CD14-positive monocyte (primary cell): ENCODE data around the gene MYO5C. TPM values are rescaled to one million over a fixed set of nuclear protein-coding genes. Genes with fewer than 3 reads are reported as not detected.

Experiments
- DNase-seq, 3 donors: peaks; one replicate each; pipeline ENCODE4 v3.0.0-alpha.2; 2011 to 2022
- H2AFZ ChIP-seq: 2 replicates; pipeline ENCODE4 v1.6.0; 2012; ENCODE audit warnings: mild to moderate bottlenecking, low read depth, low read length, inconsistent platforms; ENCODE audit not compliant: insufficient read depth, poor library complexity, severe bottlenecking
- H3K27ac ChIP-seq, 2 donors: 1 replicate in 1 of 2; 2 replicates in 1 of 2; pipeline ENCODE4 v1.5.1; 2012 to 2013; ENCODE audit warnings: low read length in 2 of 2, control low read depth in 1 of 2, inconsistent platforms in 1 of 2, low read depth in 1 of 2, mild to moderate bottlenecking in 1 of 2
- H3K27me3 ChIP-seq, 2 donors: one replicate each; pipeline versions ENCODE4 v1.6.0 to v1.6.1; 2011 to 2013; ENCODE audit warnings: low read length in 2 of 2; ENCODE audit not compliant: control insufficient read depth in 2 of 2, insufficient read depth in 2 of 2
- H3K36me3 ChIP-seq, 2 donors: replicated peaks in 1 of 2; 1 replicate in 1 of 2; 2 replicates in 1 of 2; pipeline versions ENCODE4 v1.5.1 to v1.6.1; 2012 to 2013; ENCODE audit warnings: low read length in 2 of 2, control low read depth in 1 of 2, inconsistent platforms in 1 of 2, mild to moderate bottlenecking in 1 of 2; ENCODE audit not compliant: insufficient read depth in 2 of 2, control insufficient read depth in 1 of 2
- H3K4me1 ChIP-seq, 2 donors: 1 replicate in 1 of 2; 2 replicates in 1 of 2; pipeline versions ENCODE4 v1.5.1 to v1.6.1; 2012 to 2013; ENCODE audit warnings: low read length in 2 of 2, control low read depth in 1 of 2, inconsistent platforms in 1 of 2, mild to moderate bottlenecking in 1 of 2, moderate library complexity in 1 of 2; ENCODE audit not compliant: insufficient read depth in 2 of 2, control insufficient read depth in 1 of 2
- H3K4me2 ChIP-seq: replicated peaks from 2 replicates; pipeline ENCODE3; 2012; ENCODE audit warnings: low read length, moderate library complexity, mild to moderate bottlenecking; ENCODE audit not compliant: poor library complexity, severe bottlenecking; ENCODE audit errors: extremely low read depth
- H3K4me3 ChIP-seq, 3 experiments: fragments of 200-600 bp in 1 of 3; sonication (generic) in 1 of 3; replicated peaks in 1 of 3; 1 replicate in 2 of 3; 2 replicates in 1 of 3; pipeline ENCODE4 v1.5.1; 2011 to 2013; ENCODE audit warnings: low read length in 3 of 3, mild to moderate bottlenecking in 3 of 3, control low read depth in 2 of 3, low read depth in 2 of 3, inconsistent platforms in 1 of 3, moderate library complexity in 1 of 3
- H3K79me2 ChIP-seq: 2 replicates; pipeline ENCODE4 v1.6.0; 2012; ENCODE audit warnings: mild to moderate bottlenecking, control low read depth, inconsistent platforms, low read length, moderate library complexity; ENCODE audit not compliant: insufficient read depth
- H3K9ac ChIP-seq: 2 replicates; pipeline ENCODE4 v1.6.0; 2017; ENCODE audit warnings: low read length, mild to moderate bottlenecking; ENCODE audit not compliant: insufficient read depth, poor library complexity, severe bottlenecking
- H3K9me3 ChIP-seq, 2 donors: replicated peaks in 1 of 2; 1 replicate in 1 of 2; 2 replicates in 1 of 2; pipeline versions ENCODE4 v1.5.1 to v1.6.1; 2012 to 2013; ENCODE audit warnings: low read length in 2 of 2, control low read depth in 1 of 2; ENCODE audit not compliant: control insufficient read depth in 1 of 2, insufficient read depth in 1 of 2
- H4K20me1 ChIP-seq: 2 replicates; pipeline ENCODE4 v1.6.0; 2012; ENCODE audit warnings: mild to moderate bottlenecking, low read length, control low read depth, moderate library complexity; ENCODE audit not compliant: insufficient read depth
- H3K27ac Mint-ChIP-seq, 7 donors: one replicate each; pipeline ENCODE4 v1.8.0; 2020; ENCODE audit warnings: mild to moderate bottlenecking in 7 of 7, mixed read lengths in 7 of 7, moderate library complexity in 6 of 7, inconsistent platforms in 2 of 7
- H3K27me3 Mint-ChIP-seq, 3 donors: one replicate each; pipeline ENCODE4 v1.8.0; 2021 to 2022; ENCODE audit warnings: low read depth in 3 of 3, mild to moderate bottlenecking in 3 of 3, mixed read lengths in 3 of 3, moderate library complexity in 3 of 3, inconsistent platforms in 1 of 3
- H3K36me3 Mint-ChIP-seq, 2 donors: one replicate each; pipeline ENCODE4 v1.8.0; 2020; ENCODE audit warnings: mixed read lengths in 2 of 2, inconsistent platforms in 1 of 2, mild to moderate bottlenecking in 1 of 2
- H3K4me1 Mint-ChIP-seq: one replicate; pipeline ENCODE4 v1.8.0; 2020; ENCODE audit warnings: mild to moderate bottlenecking, mixed read lengths
- H3K4me3 Mint-ChIP-seq, 2 donors: one replicate each; pipeline ENCODE4 v1.8.0; 2020; ENCODE audit warnings: mild to moderate bottlenecking in 2 of 2, mixed read lengths in 2 of 2, moderate library complexity in 1 of 2
- H3K9me3 Mint-ChIP-seq, 7 donors: one replicate each; pipeline ENCODE4 v1.8.0; 2020 to 2022; ENCODE audit warnings: mixed read lengths in 7 of 7, mild to moderate bottlenecking in 6 of 7, moderate library complexity in 6 of 7, inconsistent platforms in 2 of 7
- CTCF ChIP-seq: fragments of 200-600 bp; IDR thresholded peaks from one replicate; pipeline ENCODE4 v1.8.0; 2022; ENCODE audit warnings: antibody characterized with exemption, mild to moderate bottlenecking
- WGBS: methylation state at CpG from one replicate; pipeline ENCODE4 v1.1.5; 2013; ENCODE audit warnings: missing lambda C conversion rate; ENCODE audit not compliant: insufficient coverage; 5-methylcytosine and 5-hydroxymethylcytosine counted together
- intact Hi-C, 2 donors: fragments of 100-400 bp; cut with micrococcal nuclease; formaldehyde crosslinking; loops; one replicate each; pipeline versions ENCODE4 v1.15.0 to v1.15.1; 2023
- polyA plus RNA-seq, 3 donors: library from polyadenylated mRNA; depleted of rRNA in 1 of 3; unstranded in 2 of 3; stranded (reverse) in 1 of 3; fragments of 300-500 nt in 2 of 3; fragments of >200 nt in 1 of 3; fragmentation: Illumina TruSeq in 2 of 3; gene quantifications; 1 replicate in 2 of 3; 2 replicates in 1 of 3; pipeline ENCODE4 v1.2.3, GENCODE V29; 2012 to 2021

Gene MYO5C
- polyA plus RNA-seq, 3 donors: 0.20 TPM; not detected in 2

DNA sequence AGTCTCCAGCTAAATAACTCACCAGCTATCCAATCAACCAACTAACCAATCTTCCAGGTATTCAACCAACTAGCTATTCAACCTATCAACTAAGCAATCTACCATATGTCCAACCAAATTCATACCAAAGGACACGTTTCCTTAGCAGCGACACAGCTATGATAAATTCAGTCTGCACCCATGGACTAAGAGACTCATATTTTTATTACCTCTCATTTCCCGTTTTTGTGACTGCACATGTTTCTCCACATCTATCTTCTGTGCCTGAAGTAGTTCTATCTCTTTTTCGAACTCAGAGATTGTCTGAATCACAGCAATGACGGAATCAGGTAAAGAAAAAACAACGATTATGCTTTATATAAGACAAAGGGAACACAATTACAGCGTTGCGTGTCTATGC, 70.4 kb downstream of the MYO5C start:
- Histone ChIP-seq H3K4me3 (no peak overlapping the region), H4K20me1 (no peaks in the 10 kb centered on the region), H3K9me3 (no peaks in the 10 kb centered on the region), H3K9ac (no peak overlapping the region), H2AFZ (no peak overlapping the region), H3K4me1 (no peaks in the 10 kb centered on the region), H3K36me3 (no peaks in the 10 kb centered on the region), H3K4me2 (no peak overlapping the region), H3K79me2 (no peaks in the 10 kb centered on the region), H3K27me3 (no peaks in the 10 kb centered on the region), H3K27ac (no peak overlapping the region)
- DNase-seq: no peak
- no peaks in the 10 kb centered on the region for H3K9me3 Mint-ChIP-seq
- peaks cover 3% of the 10 kb centered on the region for H3K4me1 Mint-ChIP-seq
- no peaks in the 10 kb centered on the region for H3K36me3 Mint-ChIP-seq
- no peaks in the 10 kb centered on the region for H3K27me3 Mint-ChIP-seq
- intact Hi-C loops: loop anchor here in 1 of 2 donors (5.0 kb wide), 1 partner anchor 338 kb away; no protein-coding TSS in a partner anchor
- H3K27ac Mint-ChIP-seq: no peak overlapping the region
- no peak overlapping the region for H3K4me3 Mint-ChIP-seq
- no peak for TF ChIP-seq CTCF
- 85% methylated on average over 5 of the region's 8 CpGs for WGBS

GRCh38 chr15:52224211-52224610, 71.4 kb downstream of the MYO5C start:
- no peak overlapping the region for H3K4me3 Mint-ChIP-seq
- no peaks in the 10 kb centered on the region for H4K20me1 ChIP-seq
- H3K4me3 ChIP-seq: no peak overlapping the region
- peaks cover 3% of the 10 kb centered on the region for H3K4me1 Mint-ChIP-seq
- H3K27ac Mint-ChIP-seq: no peak overlapping the region
- intact Hi-C loops: no loop called here
- H3K27ac ChIP-seq: no peak overlapping the region
- no peaks in the 10 kb centered on the region for H3K36me3 ChIP-seq
- no peak for TF ChIP-seq CTCF
- no peaks in the 10 kb centered on the region for H3K9me3 Mint-ChIP-seq
- no peaks in the 10 kb centered on the region for H3K36me3 Mint-ChIP-seq
- DNase-seq: no peak
- no peaks in the 10 kb centered on the region for H3K27me3 Mint-ChIP-seq
- WGBS: no CpG with 5 or more reads among the region's 4 CpGs
- no peaks in the 10 kb centered on the region for H3K4me1 ChIP-seq
- H3K4me2 ChIP-seq: no peak overlapping the region
- no peaks in the 10 kb centered on the region for H3K27me3 ChIP-seq
- no peaks in the 10 kb centered on the region for H3K79me2 ChIP-seq
- no peaks in the 10 kb centered on the region for H3K9me3 ChIP-seq
- no peak overlapping the region for H2AFZ ChIP-seq
- H3K9ac ChIP-seq: no peak overlapping the region
